Left renal pelvis (tissue), 4 donors: ENCODE measurements around the gene USP9Y. TPM values are rescaled to one million over a fixed set of nuclear protein-coding genes. Genes with fewer than 3 reads are reported as not detected.
A peak's percentile ranks its signal among the peaks of the same experiment; 100 is the strongest.

Source experiments
- DNase-seq, 4 donors: peaks; one replicate each; pipeline ENCODE4 v3.0.0-alpha.2; 2013; ENCODE audit warnings: low read depth in 4 of 4, low spot score in 3 of 4
- polyA plus RNA-seq, 4 donors: library from polyadenylated mRNA; unstranded; fragments of 120-200 nt; gene quantifications; one replicate each; pipeline ENCODE4 v1.2.1, GENCODE V29; 2013; ENCODE audit not compliant: insufficient read length in 4 of 4

Gene USP9Y
- polyA plus RNA-seq, 4 donors = 31.2 to 56.9 (median 46.0) TPM

GRCh38 chrY:12752856-12753255 is 51.8 kb downstream of the USP9Y start:
- DNase-seq = no peak

GRCh38 chrY:12756021-12756420 is 55.0 kb downstream of the USP9Y start:
- DNase-seq = no peak

- no peak for DNase-seq
Observed at GRCh38 chrY:12765976-12766375, 64.9 kb downstream of the USP9Y start.

DNA sequence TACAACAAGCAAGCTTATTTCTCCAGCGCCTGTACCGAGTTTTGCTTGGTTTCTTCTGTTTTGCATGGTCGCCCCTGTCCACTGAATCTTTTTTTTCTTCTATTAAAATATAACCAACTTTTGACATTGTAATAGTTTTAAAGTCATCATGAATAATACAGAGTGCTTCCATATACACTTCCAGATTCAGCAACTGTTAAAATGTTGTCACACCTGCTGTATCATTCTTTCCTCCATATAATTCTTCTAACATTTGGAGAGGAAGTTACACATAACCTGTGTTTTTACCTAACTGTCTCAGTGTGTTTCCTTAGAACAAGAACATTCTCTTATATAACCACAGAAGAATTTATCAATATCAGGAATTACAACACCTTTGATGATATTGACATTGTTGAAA is 83.5 kb downstream of the USP9Y start:
- no peak for DNase-seq

DNA sequence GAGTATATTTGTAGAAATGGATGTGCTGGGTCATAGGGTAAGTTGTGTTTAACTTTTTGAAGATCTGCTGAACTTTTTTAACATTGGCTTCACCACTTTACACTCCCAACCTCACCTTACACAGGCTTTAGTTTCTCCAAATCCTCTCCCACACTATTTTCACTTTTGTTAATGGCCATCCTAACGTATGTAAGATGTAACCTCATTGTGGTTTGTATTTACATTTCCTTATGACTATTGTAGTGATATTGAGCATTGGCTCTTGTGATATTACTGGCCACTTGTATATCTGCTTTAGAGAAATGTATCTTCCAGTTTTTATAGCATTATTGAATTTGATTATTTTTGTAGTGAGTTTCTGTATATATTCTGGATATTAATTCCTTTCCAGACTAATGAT is 93.0 kb downstream of the USP9Y start:
- no peak for DNase-seq

DNA sequence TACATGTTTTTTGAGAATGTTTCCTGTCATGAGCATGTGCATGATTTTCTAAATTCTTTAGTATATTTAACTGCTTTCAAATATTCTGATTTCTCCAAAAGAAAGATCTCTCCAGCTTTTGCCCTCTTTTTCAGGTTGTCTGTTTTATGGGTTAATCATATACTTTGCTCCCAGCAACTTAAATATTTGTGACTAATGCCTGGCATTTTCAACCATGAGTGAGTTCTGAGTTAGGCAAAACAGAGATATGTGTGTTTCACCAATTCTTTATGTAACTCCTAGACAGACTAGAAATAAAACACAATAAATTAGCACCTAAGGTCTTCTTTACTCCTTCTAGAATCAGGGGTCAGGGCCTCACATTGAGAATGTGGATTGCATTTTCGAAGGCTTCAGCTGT is 107.0 kb downstream of the USP9Y start:
- no peak for DNase-seq

DNA sequence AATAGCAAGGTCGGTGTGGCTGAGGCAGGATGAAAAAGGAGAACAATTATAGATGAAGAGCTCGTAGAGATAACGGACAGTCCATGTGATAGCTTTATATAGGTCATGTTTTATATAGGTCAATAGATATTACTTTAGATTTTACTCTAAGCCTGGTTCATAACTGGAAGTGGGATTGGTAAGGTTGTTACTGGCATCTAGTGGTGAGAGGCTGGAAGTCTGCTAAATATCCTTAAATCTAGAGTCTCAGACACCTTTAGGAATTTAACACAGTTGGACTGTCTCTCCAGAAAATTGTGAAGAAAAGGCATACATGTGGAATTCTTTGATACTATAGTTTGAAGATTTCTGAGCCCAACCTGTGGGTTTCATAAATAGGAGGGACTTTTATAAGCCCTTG is 108.0 kb downstream of the USP9Y start:
- no peak for DNase-seq

DNA sequence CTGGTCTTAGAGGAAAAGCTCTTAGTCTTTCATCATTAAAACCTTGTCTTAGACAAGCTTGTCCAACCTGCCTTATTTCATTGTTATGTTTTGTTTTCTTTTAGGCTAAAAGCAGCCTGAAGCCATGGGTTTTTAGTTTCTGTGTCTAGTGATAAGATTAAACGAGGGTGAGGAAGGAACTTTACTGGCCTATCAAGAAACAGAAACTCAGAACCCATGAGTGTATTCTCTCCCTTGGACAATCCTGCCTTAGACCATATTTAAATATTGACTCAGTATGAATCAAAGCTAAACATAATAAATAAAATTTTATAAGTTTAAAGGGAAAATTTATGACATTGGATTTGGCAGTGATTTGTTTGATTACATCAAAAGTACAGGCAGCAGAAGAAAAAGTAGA is 122.4 kb downstream of the USP9Y start:
- no peak for DNase-seq

DNA sequence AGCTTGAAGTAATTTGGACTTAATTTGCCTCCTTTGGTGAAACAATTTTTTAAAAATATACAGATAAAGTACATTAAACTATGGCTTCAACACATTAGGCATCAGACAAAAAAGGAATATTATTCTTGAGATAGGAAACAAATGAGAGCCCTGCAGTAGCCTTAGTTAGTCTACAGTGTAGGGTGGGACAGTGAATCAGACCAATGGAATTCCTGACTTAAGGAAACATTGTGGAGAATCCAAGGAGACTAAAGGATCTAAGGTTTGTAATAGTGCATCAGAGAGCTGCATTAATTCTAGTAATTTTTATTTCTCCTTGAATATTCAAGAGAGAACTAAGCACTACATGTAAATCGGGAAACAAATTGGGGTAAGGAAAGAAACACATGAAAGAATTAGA is 125.8 kb downstream of the USP9Y start:
- DNase-seq = no peak

GRCh38 chrY:12833284-12833683 is 132.3 kb downstream of the USP9Y start:
- no peak for DNase-seq

DNA sequence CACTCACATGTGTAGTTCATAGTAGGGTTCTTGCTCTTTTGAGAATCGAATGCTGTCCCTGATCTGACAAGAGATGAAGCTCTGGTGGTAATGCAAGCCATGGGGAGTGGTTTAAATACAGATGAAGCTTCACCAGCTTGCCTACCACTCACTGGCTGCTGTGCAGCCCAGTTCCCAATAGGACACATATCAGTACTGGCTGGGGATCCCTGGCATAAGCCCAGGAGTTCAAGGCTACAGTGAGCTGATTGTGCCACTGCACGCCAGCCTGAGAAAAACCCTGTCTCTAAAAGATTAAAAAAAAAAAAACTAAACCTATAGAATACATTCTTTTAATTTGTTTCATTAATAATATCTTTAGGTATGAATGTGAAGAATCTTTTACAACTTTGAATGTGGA is 136.5 kb downstream of the USP9Y start:
- no peak for DNase-seq

GRCh38 chrY:12841368-12841767 is 140.3 kb downstream of the USP9Y start:
- DNase-seq = no peak

- DNase-seq = no peak
Observed at GRCh38 chrY:12846793-12847192, 145.8 kb downstream of the USP9Y start.

DNA sequence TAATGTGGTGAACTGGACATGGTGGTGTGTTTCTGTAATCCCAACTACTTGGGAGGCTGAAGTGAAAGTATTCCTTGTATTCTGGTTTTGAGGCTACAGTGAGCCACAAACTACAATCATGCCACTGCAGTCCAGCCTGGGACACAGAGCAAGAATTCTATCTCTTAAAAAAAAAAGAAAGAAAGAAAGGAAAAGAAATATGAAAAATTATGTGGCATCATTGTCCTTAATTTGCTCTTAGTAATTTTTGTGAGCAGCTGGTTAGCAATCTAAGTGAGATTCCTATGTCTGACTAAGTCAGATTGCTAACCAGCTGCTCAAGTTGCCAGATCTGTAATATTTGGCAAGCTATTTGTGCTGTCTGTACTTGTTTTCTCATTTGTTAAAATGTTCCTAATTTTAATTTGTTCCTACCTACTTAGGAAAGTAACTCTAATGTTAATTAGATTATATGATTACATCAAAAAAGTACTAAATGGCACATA is 154.8 kb downstream of the USP9Y start:
- no peak for DNase-seq

GRCh38 chrY:12867960-12868359 is 166.9 kb downstream of the USP9Y start:
- no peak for DNase-seq

GRCh38 chrY:12896973-12897372 is 195.9 kb downstream of the USP9Y start:
- DNase-seq = no peak

GRCh38 chrY:12898604-12899003 is 197.6 kb downstream of the USP9Y start:
- no peak for DNase-seq

DNA sequence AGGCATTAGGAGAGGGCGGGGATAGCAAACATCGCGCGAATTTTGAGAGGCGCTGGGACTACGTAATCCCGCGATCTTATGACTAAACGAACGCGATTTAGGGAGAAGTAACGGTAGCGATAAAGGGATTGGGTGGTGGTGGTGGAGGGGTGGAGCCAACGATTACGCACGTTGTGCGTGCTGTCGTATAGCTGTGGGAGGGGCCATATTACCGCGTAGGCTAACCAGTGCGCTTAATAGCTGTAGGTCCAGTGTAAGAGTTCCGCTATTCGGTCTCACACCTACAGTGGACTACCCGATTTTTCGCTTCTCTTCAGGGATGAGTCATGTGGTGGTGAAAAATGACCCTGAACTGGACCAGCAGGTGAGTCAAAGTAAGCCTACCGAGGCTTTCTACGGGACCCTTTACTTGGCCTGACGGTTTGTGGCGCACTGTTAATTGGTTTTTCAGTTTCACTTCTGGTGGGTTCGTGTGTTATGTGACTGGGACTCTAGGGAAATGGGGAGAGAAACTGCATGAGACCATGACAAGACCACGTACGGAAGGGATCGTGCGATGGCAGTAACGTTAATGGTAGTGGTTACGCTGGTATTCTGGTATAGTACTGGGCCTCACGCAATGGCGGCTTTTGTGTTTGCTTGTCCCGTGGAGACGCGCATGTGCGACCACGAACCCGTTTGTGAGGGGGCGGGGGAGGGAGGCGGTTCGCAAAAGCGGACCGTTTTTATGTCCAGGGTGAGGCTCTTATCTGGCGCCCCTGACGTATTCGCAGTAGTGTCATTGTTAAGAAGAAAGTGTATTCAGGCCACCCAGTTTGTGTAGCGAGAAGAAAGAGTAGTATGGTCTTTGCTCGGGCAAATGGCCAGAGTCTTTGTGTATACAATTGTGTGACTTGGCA is 203.8 kb downstream of the USP9Y start, which contains the start of gene DDX3Y:
TSS of gene DDX3Y (plus strand) at position 251 of the 899 bp plus-strand sequence. CDS start at position 320, 69 bp downstream.
- DNase-seq = peak; percentile 79 to 85 (median 82)

- peak in 3 of 4 donors; percentile 51 to 69 (median 69) for DNase-seq
Observed at GRCh38 chrY:12905517-12905872, 204.5 kb downstream of the USP9Y start.

DNA sequence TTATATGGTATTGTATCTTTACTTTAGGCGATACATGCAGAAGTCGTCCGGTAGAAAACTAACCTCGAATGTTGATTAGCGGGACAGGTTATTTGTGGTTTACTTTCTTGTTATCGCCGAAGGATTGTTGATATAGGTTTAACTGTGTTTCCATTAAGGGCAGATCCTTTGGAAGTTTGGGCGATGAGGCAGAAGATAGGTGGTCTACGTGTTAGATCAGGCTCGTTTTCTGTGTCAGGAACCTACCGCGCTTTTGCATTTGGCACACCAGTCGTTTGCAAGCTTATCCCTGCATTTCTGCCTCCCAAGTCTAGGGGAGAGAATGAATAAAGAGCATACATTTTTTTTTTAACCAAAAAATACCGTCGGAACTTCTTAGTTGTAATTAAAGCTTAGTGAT is 204.9 kb downstream of the USP9Y start:
- DNase-seq = peak in 2 of 4 donors; percentile 6 to 31
